B cell (primary cell): ENCODE measurements around the gene HSD17B4. TPM values are rescaled to one million over a fixed set of nuclear protein-coding genes. Genes with fewer than 3 reads are reported as not detected.
A peak's percentile ranks its signal among the peaks of the same experiment; 100 is the strongest.

Source experiments
- ATAC-seq: fragments of 200-7000 bp; cut with Tn5 transposase; one replicate; pipeline ENCODE4 v1.10.0; 2021; ENCODE audit warnings: low read depth, mild to moderate bottlenecking, moderate number of reproducible peaks, moderate library complexity
- CTCF ChIA-PET: fragments of 350-600 bp; sonication (Branson Sonifier 250); formaldehyde crosslinking; loops from one replicate; lab custom pipeline; 2021; ENCODE audit warnings: antibody characterized with exemption, inconsistent platforms; lab: Charles Lee
- POLR2A ChIA-PET: fragments of 350-600 bp; sonication (Branson Sonifier 250); formaldehyde crosslinking; loops from one replicate; lab custom pipeline; 2021; ENCODE audit warnings: antibody characterized with exemption; lab: Charles Lee
- DNase-seq: peaks from one replicate; pipeline ENCODE4 v3.0.0; 2013
- H2AFZ ChIP-seq: 2 replicates; pipeline ENCODE4 v1.6.1; 2012; ENCODE audit warnings: mild to moderate bottlenecking, low read depth, low read length; ENCODE audit not compliant: insufficient read depth, poor library complexity, severe bottlenecking
- H3K27ac ChIP-seq, 2 donors: 1 replicate in 1 of 2; 2 replicates in 1 of 2; pipeline ENCODE4 v1.5.1; 2012 to 2013; ENCODE audit warnings: low read length in 2 of 2, mild to moderate bottlenecking in 2 of 2, moderate library complexity in 1 of 2
- H3K27me3 ChIP-seq, 4 experiments: fragments of 200-600 bp in 1 of 4; sonication (generic) in 1 of 4; replicated peaks in 1 of 4; 1 replicate in 2 of 4; 2 replicates in 2 of 4; pipeline versions ENCODE4 v1.6.1 to v1.7.0; 2013 to 2016; ENCODE audit warnings: low read length in 3 of 4, mild to moderate bottlenecking in 2 of 4, mixed read lengths in 1 of 4, moderate library complexity in 1 of 4; ENCODE audit not compliant: insufficient read depth in 4 of 4, control insufficient read depth in 3 of 4; ENCODE audit errors: control extremely low read depth in 1 of 4
- H3K36me3 ChIP-seq, 2 experiments: replicated peaks in 1 of 2; 1 replicate in 1 of 2; 2 replicates in 1 of 2; pipeline versions ENCODE4 v1.6.1 to v1.7.1; 2013; ENCODE audit warnings: low read length in 1 of 2; ENCODE audit not compliant: insufficient read depth in 2 of 2, control insufficient read depth in 1 of 2; ENCODE audit errors: control extremely low read depth in 1 of 2, extremely low read depth in 1 of 2
- H3K4me1 ChIP-seq, 2 donors: fragments of 200-600 bp in 1 of 2; sonication (generic) in 1 of 2; 1 replicate in 1 of 2; 2 replicates in 1 of 2; pipeline versions ENCODE4 v1.5.1 to v1.6.1; 2013 to 2017; ENCODE audit warnings: low read length in 2 of 2; ENCODE audit not compliant: control insufficient read depth in 2 of 2, insufficient read depth in 2 of 2
- H3K4me2 ChIP-seq: replicated peaks from 2 replicates; pipeline ENCODE3; 2012; ENCODE audit warnings: mild to moderate bottlenecking, low read depth, low read length; ENCODE audit not compliant: poor library complexity, severe bottlenecking
- H3K4me3 ChIP-seq, 5 experiments: fragments of 200-600 bp in 1 of 5; sonication (generic) in 1 of 5; 1 replicate in 3 of 5; 2 replicates in 2 of 5; pipeline versions ENCODE4 v1.5.1 to v1.7.0; 2011 to 2016; ENCODE audit warnings: low read length in 4 of 5, mild to moderate bottlenecking in 4 of 5, low read depth in 2 of 5, control low read depth in 1 of 5, moderate library complexity in 1 of 5; ENCODE audit not compliant: insufficient read depth in 1 of 5; ENCODE audit errors: control extremely low read depth in 1 of 5, extremely low read depth in 1 of 5
- H3K79me2 ChIP-seq: fragments of 200-600 bp; sonication (generic); one replicate; pipeline ENCODE4 v1.6.0; 2016; ENCODE audit warnings: low read length; ENCODE audit not compliant: control insufficient read depth, insufficient read depth
- H3K9ac ChIP-seq: fragments of 200-600 bp; sonication (generic); 2 replicates; pipeline ENCODE4 v1.6.1; 2017; ENCODE audit warnings: mild to moderate bottlenecking, low read length, moderate library complexity
- H3K9me3 ChIP-seq, 3 donors: one replicate each; pipeline versions ENCODE4 v1.6.1 to v1.7.1; 2013; ENCODE audit warnings: low read length in 2 of 3; ENCODE audit not compliant: control insufficient read depth in 2 of 3, insufficient read depth in 1 of 3; ENCODE audit errors: control extremely low read depth in 1 of 3
- H4K20me1 ChIP-seq: 2 replicates; pipeline ENCODE4 v1.6.0; 2012; ENCODE audit warnings: mild to moderate bottlenecking, low read length; ENCODE audit not compliant: insufficient read depth, control insufficient read depth, poor library complexity, severe bottlenecking
- H3K27ac Mint-ChIP-seq: one replicate; pipeline ENCODE4 v1.8.0; 2021; ENCODE audit warnings: mixed read lengths
- H3K27me3 Mint-ChIP-seq: one replicate; pipeline ENCODE4 v1.8.0; 2021; ENCODE audit warnings: mixed read lengths
- H3K4me1 Mint-ChIP-seq: one replicate; pipeline ENCODE4 v1.8.0; 2021; ENCODE audit warnings: mixed read lengths
- H3K4me3 Mint-ChIP-seq: one replicate; pipeline ENCODE4 v1.8.0; 2021; ENCODE audit warnings: mixed read lengths
- H3K9me3 Mint-ChIP-seq: one replicate; pipeline ENCODE4 v1.8.0; 2022; ENCODE audit warnings: mixed read lengths; ENCODE audit not compliant: insufficient read depth
- CTCF ChIP-seq: fragments of 200-600 bp; IDR thresholded peaks from one replicate; pipeline ENCODE4 v1.8.0; 2022; ENCODE audit warnings: antibody characterized with exemption, mild to moderate bottlenecking
- EZH2 ChIP-seq: IDR thresholded peaks from 2 replicates; pipeline ENCODE4 v1.6.1; 2012; ENCODE audit warnings: borderline replicate concordance, low read depth, mild to moderate bottlenecking, moderate library complexity, low read length; ENCODE audit not compliant: insufficient read depth, poor library complexity, severe bottlenecking
- WGBS: methylation state at CpG from one replicate; pipeline ENCODE4 v1.1.5; 2013; ENCODE audit warnings: missing lambda C conversion rate; ENCODE audit not compliant: insufficient coverage; 5-methylcytosine and 5-hydroxymethylcytosine counted together
- intact Hi-C: fragments of 100-400 bp; cut with micrococcal nuclease; formaldehyde crosslinking; loops from one replicate; pipeline ENCODE4 v1.10.0; 2022
- polyA plus RNA-seq: library from polyadenylated mRNA; depleted of rRNA; stranded (reverse); fragments of >200 nt; gene quantifications from 2 replicates; pipeline ENCODE4 v1.2.3, GENCODE V29; 2012
- total RNA-seq, 2 donors: library from RNA; stranded (reverse); fragments of 120-200 nt in 1 of 2; gene quantifications; 1 replicate in 1 of 2; 2 replicates in 1 of 2; pipeline versions ENCODE4 v1.2.3 to v1.2.4, GENCODE V29; 2013 to 2022

Gene HSD17B4
- total and polyA plus RNA-seq, 2 donors (not counting 1 experiment from before 2014, with no cell fraction given): 114 to 125 TPM

GRCh38 chr5:119410448-119411159, 41.7 kb upstream of the HSD17B4 start:
- no peaks in the 10 kb centered on the region for H3K9me3 ChIP-seq
- peaks cover 80% of the 10 kb centered on the region for H3K4me1 Mint-ChIP-seq
- ChIA-PET CTCF (interaction anchor here (0.6 to 11.0 kb wide), 31 partner anchors 11 to 425 kb away, joined by 3 to 195 read pairs (median 7); partner anchors contain the start of genes DTWD2 and TNFAIP8), POLR2A (interaction anchor here (1.1 kb wide), 1 partner anchor 137 kb away, joined by 3 read pairs; no protein-coding TSS in a partner anchor)
- intact Hi-C loops: loop anchor here (5.0 kb wide), 2 partner anchors 42 to 188 kb away; partner anchors contain the start of gene HSD17B4
- peaks cover 67 to 68% of the 10 kb centered on the region in 2 donors for H3K4me1 ChIP-seq
- no peak overlapping the region for H3K9ac ChIP-seq
- no peaks in the 10 kb centered on the region for H3K9me3 Mint-ChIP-seq
- peak overlapping the region; percentile 91 for H3K4me3 Mint-ChIP-seq
- H3K27me3 ChIP-seq: no peaks in the 10 kb centered on the region
- H4K20me1 ChIP-seq: no peaks in the 10 kb centered on the region
- H3K4me3 ChIP-seq: no peak overlapping the region
- DNase-seq: no peak
- H3K27me3 Mint-ChIP-seq: no peaks in the 10 kb centered on the region
- no peaks in the 10 kb centered on the region for H3K36me3 ChIP-seq
- H2AFZ ChIP-seq: peak overlapping the region; percentile 11
- peaks cover 58% of the 10 kb centered on the region for H3K79me2 ChIP-seq
- 95% methylated on average over 3 of the region's 4 CpGs for WGBS
- H3K27ac ChIP-seq: no peak overlapping the region
- H3K27ac Mint-ChIP-seq: peak overlapping the region; percentile 80
- TF ChIP-seq CTCF (no peak), EZH2 (no peak)
- no peak overlapping the region for H3K4me2 ChIP-seq
- no peak for ATAC-seq
